ENCODE results near the gene IRF2. TPM values are rescaled to one million over a fixed set of nuclear protein-coding genes. Genes with fewer than 3 reads are reported as not detected.

IRF2 gene
- total and polyA plus RNA-seq, 9 donors = 27.8 to 68.4 (median 40.7) TPM

GRCh38 chr4:184463158-184463557, 11.2 kb downstream of the IRF2 start:
- H3K36me3 ChIP-seq = no peaks in the 10 kb centered on the region
- H3K9me3 ChIP-seq = no peaks in the 10 kb centered on the region
- intact Hi-C loops (cut with DNase I) = no loop called here
- H3K27me3 ChIP-seq = no peaks in the 10 kb centered on the region
- H3K4me3 ChIP-seq = no peak overlapping the region
- H3K4me1 ChIP-seq (ENCODE audit: insufficient read depth) = peaks cover 12% of the 10 kb centered on the region
- no peak for DNase-seq
- no peak overlapping the region for H3K27ac ChIP-seq
- 98 to 99% (median 98%) methylated on average over 2 of the region's 2 CpGs for WGBS, 3 donors
- TF ChIP-seq EP300 (IDR thresholded peaks at IDR 0.05) = no peak
- no peak for TF ChIP-seq POLR2A (IDR thresholded peaks at IDR 0.05)
- TF ChIP-seq CTCF (IDR thresholded peaks at IDR 0.05) = no peak

- no peak for TF ChIP-seq POLR2A (IDR thresholded peaks at IDR 0.05)
- no peak for TF ChIP-seq EP300 (IDR thresholded peaks at IDR 0.05)
- no peak for TF ChIP-seq CTCF (IDR thresholded peaks at IDR 0.05)
- Histone ChIP-seq H3K9me3 (no peaks in the 10 kb centered on the region), H3K36me3 (no peaks in the 10 kb centered on the region), H3K27ac (no peak overlapping the region), H3K4me3 (no peak overlapping the region), H3K4me1 (ENCODE audit: insufficient read depth) (peaks cover 12% of the 10 kb centered on the region), H3K27me3 (no peaks in the 10 kb centered on the region)
- WGBS, 3 donors = 61 to 79% (median 70%) methylated on average over 2 of the region's 2 CpGs
- no peak for DNase-seq
- intact Hi-C loops (cut with DNase I) = no loop called here
Observed at GRCh38 chr4:184462724-184463123, 11.6 kb downstream of the IRF2 start.

- Histone ChIP-seq H3K9me3 (no peaks in the 10 kb centered on the region), H3K27me3 (no peaks in the 10 kb centered on the region), H3K4me1 (ENCODE audit: insufficient read depth) (peaks cover 11% of the 10 kb centered on the region), H3K4me3 (no peak overlapping the region), H3K27ac (no peak overlapping the region), H3K36me3 (no peaks in the 10 kb centered on the region)
- intact Hi-C loops (cut with DNase I) = no loop called here
- WGBS, 3 donors = 47 to 73% (median 60%) methylated on average over 7 of the region's 7 CpGs
- no peak for DNase-seq
- no peak for TF ChIP-seq CTCF (IDR thresholded peaks at IDR 0.05)
- no peak for TF ChIP-seq EP300 (IDR thresholded peaks at IDR 0.05)
- TF ChIP-seq POLR2A (IDR thresholded peaks at IDR 0.05) = no peak
Observed at GRCh38 chr4:184461711-184462441, 12.5 kb downstream of the IRF2 start.

GRCh38 chr4:184460499-184461285, 13.7 kb downstream of the IRF2 start:
- WGBS, 3 donors = 56 to 65% (median 64%) methylated on average over 13 of the region's 13 CpGs
- Histone ChIP-seq H3K4me3 (no peak overlapping the region), H3K4me1 (ENCODE audit: insufficient read depth) (peaks cover 7% of the 10 kb centered on the region), H3K27me3 (no peaks in the 10 kb centered on the region), H3K27ac (no peak overlapping the region), H3K36me3 (no peaks in the 10 kb centered on the region), H3K9me3 (no peaks in the 10 kb centered on the region)
- TF ChIP-seq CTCF (IDR thresholded peaks at IDR 0.05) (no peak), POLR2A (IDR thresholded peaks at IDR 0.05) (no peak), EP300 (IDR thresholded peaks at IDR 0.05) (no peak)
- no peak for DNase-seq
- intact Hi-C loops (cut with DNase I) = no loop called here

Data from ovary (tissue), 9 donors.